ENCODE measurements around the gene USP49. TPM values are rescaled to one million over a fixed set of nuclear protein-coding genes. Genes with fewer than 3 reads are reported as not detected.

The USP49 gene
- total and polyA plus RNA-seq, 2 of the 13 experiments (the other 11 are each of a cell fraction or from before 2014, with no cell fraction given) = 2.9 to 4.3 TPM

GRCh38 chr6:41768545-41769308 lies 126.4 kb downstream of the USP49 start (continued):
- TF ChIP-seq ZNF883 (CRISPR knock-in tag; IDR thresholded peaks at IDR 0.05; ENCODE audit: not compliant biosample characterization) (peak; percentile 49), SAP130 (CRISPR knock-in tag; IDR thresholded peaks at IDR 0.05; ENCODE audit: low read depth) (peak; percentile 76), SMC3 (IDR thresholded peaks at IDR 0.05; ENCODE audit: low read length) (no peak), FUBP1 (CRISPR knock-in tag; IDR thresholded peaks at IDR 0.05; ENCODE audit: borderline replicate concordance) (no peak), NR0B2 (CRISPR knock-in tag; IDR thresholded peaks at IDR 0.05) (no peak), ZFX (CRISPR knock-in tag; IDR thresholded peaks at IDR 0.05; ENCODE audit: low read depth) (peak; percentile 79), ZNF841 (CRISPR knock-in tag; IDR thresholded peaks at IDR 0.05; ENCODE audit: borderline replicate concordance) (no peak), CCAR2 (optimal IDR thresholded peaks at IDR 0.05; ENCODE audit: low read depth, low read length) (no peak), STAG1 (CRISPR knock-in tag; IDR thresholded peaks at IDR 0.05) (no peak; the same call in 1 of the 2 replicates), ZNF296 (CRISPR knock-in tag; conservative IDR thresholded peaks at IDR 0.05) (no peak), RCOR2 (CRISPR knock-in tag; IDR thresholded peaks at IDR 0.05) (peak; percentile 56), ZNF318 (CRISPR knock-in tag; IDR thresholded peaks at IDR 0.05) (no peak), PAX8 (CRISPR knock-in tag; IDR thresholded peaks at IDR 0.05; ENCODE audit: borderline replicate concordance) (no peak), NR1H2 (CRISPR knock-in tag; IDR thresholded peaks at IDR 0.05; ENCODE audit: borderline replicate concordance, low read depth) (no peak), ZNF263 (CRISPR knock-in tag; IDR thresholded peaks at IDR 0.05) (peak; percentile 37), JUN (CRISPR knock-in tag; IDR thresholded peaks at IDR 0.05) (no peak), GPBP1L1 (CRISPR knock-in tag; IDR thresholded peaks at IDR 0.05) (no peak)
